Cardiac fibroblast (primary cell): ENCODE data around the gene FBXO3.
"Not testable (repeated sequence)": the region's sequence is repeated elsewhere in the genome, so short reads cannot be mapped to it uniquely, and the experiment has no call there.

Experiments
- DNase-seq, 2 donors: peaks; one replicate each; pipeline versions ENCODE4 v3.0.0 to v3.0.0-alpha.2; 2010; ENCODE audit warnings: low read depth in 2 of 2
- H3K4me3 ChIP-seq, 2 donors: replicated peaks in 1 of 2; 1 replicate in 1 of 2; 2 replicates in 1 of 2; pipeline ENCODE4 v1.5.1; 2011; ENCODE audit warnings: low read depth in 2 of 2, low read length in 2 of 2, mild to moderate bottlenecking in 2 of 2, moderate library complexity in 1 of 2
- CTCF ChIP-seq: IDR thresholded peaks from one replicate; pipeline ENCODE4 v1.5.1; 2011; ENCODE audit warnings: low read depth, mild to moderate bottlenecking, low read length, inconsistent platforms

The FBXO3 gene

GRCh38 chr11:33712436-33712835, 61.9 kb downstream of the FBXO3 start:
- H3K4me3 ChIP-seq: no peak overlapping the region
- TF ChIP-seq CTCF: no peak
- no peak for DNase-seq

GRCh38 chr11:33709466-33709865, 64.9 kb downstream of the FBXO3 start:
- no peak for TF ChIP-seq CTCF
- DNase-seq: peak in 1 of 2 donors; percentile 8
- H3K4me3 ChIP-seq: no peak overlapping the region

- TF ChIP-seq CTCF: no peak
- H3K4me3 ChIP-seq: no peak overlapping the region
- DNase-seq: no peak
Measured at GRCh38 chr11:33708985-33709384, 65.3 kb downstream of the FBXO3 start.

GRCh38 chr11:33707831-33708230, 66.5 kb downstream of the FBXO3 start:
- DNase-seq: peak in 1 of 2 donors; percentile 43
- not testable (repeated sequence) for H3K4me3 ChIP-seq

GRCh38 chr11:33706966-33707365, 67.4 kb downstream of the FBXO3 start:
- H3K4me3 ChIP-seq: no peak overlapping the region
- DNase-seq: no peak
- TF ChIP-seq CTCF: no peak

GRCh38 chr11:33706546-33706945, 67.8 kb downstream of the FBXO3 start:
- TF ChIP-seq CTCF: no peak
- peak; percentile 57 to 63 for DNase-seq
- H3K4me3 ChIP-seq: no peak overlapping the region

- TF ChIP-seq CTCF: peak; percentile 27
- peak in 1 of 2 donors; percentile 29 for DNase-seq
- H3K4me3 ChIP-seq: no peak overlapping the region
Measured at GRCh38 chr11:33704240-33705002, 69.9 kb downstream of the FBXO3 start.
